A673 (cell line): ENCODE results near the gene TOMM70. TPM values are rescaled to one million over a fixed set of nuclear protein-coding genes. Genes with fewer than 3 reads are reported as not detected.

ENCODE experiments used
- BruUV-seq: library from RNA; stranded (reverse); fragments of 400-500 nt; replicated peaks from 2 replicates; lab custom pipeline; 2021; lab: Mats Ljungman, UMichigan
- CTCF ChIA-PET: fragments of 300-600 bp; sonication (Branson Sonifier 250); formaldehyde crosslinking; loops from one replicate; lab custom pipeline; 2022; ENCODE audit warnings: antibody characterized with exemption; lab: Charles Lee
- POLR2A ChIA-PET: fragments of 300-600 bp; sonication (Branson Sonifier 250); formaldehyde crosslinking; loops from one replicate; lab custom pipeline; 2022; ENCODE audit warnings: antibody characterized with exemption; ENCODE audit not compliant: low non-redundant PET; lab: Charles Lee
- DNase-seq: peaks from one replicate; pipeline ENCODE4 v3.0.0-alpha.2; 2015; ENCODE audit warnings: low spot score
- H3K27ac ChIP-seq: fragments of 200-600 bp; sonication (generic); 2 replicates; pipeline ENCODE4 v1.5.1; 2016; ENCODE audit warnings: mixed run types, low read depth, mild to moderate bottlenecking, mixed read lengths, antibody characterized with exemption, low read length; ENCODE audit not compliant: poor library complexity, severe bottlenecking
- H3K27me3 ChIP-seq: fragments of 200-600 bp; sonication (generic); replicated peaks from 2 replicates; pipeline ENCODE4 v1.6.1; 2017; ENCODE audit warnings: mixed run types, low read depth, mild to moderate bottlenecking, mixed read lengths, antibody characterized with exemption, low read length; ENCODE audit not compliant: insufficient read depth, poor library complexity
- H3K36me3 ChIP-seq: fragments of 200-600 bp; sonication (generic); 2 replicates; pipeline ENCODE4 v1.6.1; 2016; ENCODE audit warnings: mixed run types, mild to moderate bottlenecking, mixed read lengths, antibody characterized with exemption, low read length; ENCODE audit not compliant: insufficient read depth, poor library complexity, severe bottlenecking
- H3K4me1 ChIP-seq: fragments of 200-600 bp; sonication (generic); 2 replicates; pipeline ENCODE4 v1.6.1; 2017; ENCODE audit warnings: mixed run types, mild to moderate bottlenecking, mixed read lengths, antibody characterized with exemption, low read length; ENCODE audit not compliant: insufficient read depth, poor library complexity, severe bottlenecking
- H3K4me3 ChIP-seq: fragments of 200-600 bp; sonication (generic); 2 replicates; pipeline ENCODE4 v1.5.1; 2016; ENCODE audit warnings: low read depth, mixed run types, mild to moderate bottlenecking, mixed read lengths, low read length; ENCODE audit not compliant: poor library complexity, severe bottlenecking
- H3K9me3 ChIP-seq: fragments of 200-600 bp; sonication (generic); 2 replicates; pipeline ENCODE4 v1.6.1; 2016; ENCODE audit warnings: mixed run types, low read depth, mild to moderate bottlenecking, mixed read lengths, antibody characterized with exemption, low read length; ENCODE audit not compliant: poor library complexity, severe bottlenecking
- EZH2 ChIP-seq: fragments of 200-600 bp; sonication (generic); IDR thresholded peaks from 2 replicates; pipeline ENCODE4 v1.6.1; 2017; ENCODE audit warnings: borderline replicate concordance, low read depth, mild to moderate bottlenecking, mixed read lengths, antibody characterized with exemption, low read length; ENCODE audit not compliant: poor library complexity, severe bottlenecking
- intact Hi-C: fragments of 100-400 bp; cut with micrococcal nuclease; formaldehyde crosslinking; loops from one replicate; pipeline ENCODE4 v1.10.0; 2022; ENCODE audit not compliant: unreplicated experiment
- total RNA-seq: library from RNA; stranded (reverse); gene quantifications from 2 replicates; pipeline ENCODE4 v1.2.3, GENCODE V29; 2021
- TF ChIP-seq, protein P1 (sequence below): fragments of 300-800, 200-600 bp; sonication (generic); conservative IDR thresholded peaks from 2 replicates; pipeline ENCODE4 v1.5.1; 2017; ENCODE audit warnings: low read depth, mild to moderate bottlenecking, antibody characterized with exemption, low read length, moderate library complexity, mixed read lengths

Gene TOMM70
- total RNA-seq, 1 experiment from 2014 or later: 54.4 TPM

DNA sequence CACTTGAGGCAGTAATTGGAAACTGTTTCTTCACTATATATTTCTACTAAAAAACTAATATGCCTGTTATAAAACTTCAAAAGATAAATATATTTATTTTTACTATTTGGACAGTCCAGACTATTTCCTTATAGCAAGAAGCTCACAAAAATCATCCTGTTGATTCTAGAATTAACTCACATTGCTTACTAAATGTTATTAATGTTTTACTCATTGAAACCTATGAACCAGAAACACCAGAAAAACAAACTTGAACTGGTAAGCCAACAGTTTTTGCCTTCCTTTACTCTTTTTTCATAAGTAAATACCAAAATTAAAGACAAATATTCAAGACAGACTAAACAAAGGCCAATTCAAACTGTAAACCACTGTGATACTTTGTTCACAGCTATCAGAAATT, 26.4 kb downstream of the TOMM70 start:
- Histone ChIP-seq H3K4me3 (no peak overlapping the region), H3K27ac (no peak overlapping the region), H3K36me3 (peaks cover 68% of the 10 kb centered on the region), H3K27me3 (no peaks in the 10 kb centered on the region), H3K4me1 (no peaks in the 10 kb centered on the region), H3K9me3 (no peaks in the 10 kb centered on the region)
- intact Hi-C loops: no loop called here
- ChIA-PET POLR2A (interaction anchor here (0.6 kb wide), 1 partner anchor 50 kb away, joined by 3 read pairs; no protein-coding TSS in a partner anchor), CTCF (no interaction called here)
- TF ChIP-seq, protein P1, sequence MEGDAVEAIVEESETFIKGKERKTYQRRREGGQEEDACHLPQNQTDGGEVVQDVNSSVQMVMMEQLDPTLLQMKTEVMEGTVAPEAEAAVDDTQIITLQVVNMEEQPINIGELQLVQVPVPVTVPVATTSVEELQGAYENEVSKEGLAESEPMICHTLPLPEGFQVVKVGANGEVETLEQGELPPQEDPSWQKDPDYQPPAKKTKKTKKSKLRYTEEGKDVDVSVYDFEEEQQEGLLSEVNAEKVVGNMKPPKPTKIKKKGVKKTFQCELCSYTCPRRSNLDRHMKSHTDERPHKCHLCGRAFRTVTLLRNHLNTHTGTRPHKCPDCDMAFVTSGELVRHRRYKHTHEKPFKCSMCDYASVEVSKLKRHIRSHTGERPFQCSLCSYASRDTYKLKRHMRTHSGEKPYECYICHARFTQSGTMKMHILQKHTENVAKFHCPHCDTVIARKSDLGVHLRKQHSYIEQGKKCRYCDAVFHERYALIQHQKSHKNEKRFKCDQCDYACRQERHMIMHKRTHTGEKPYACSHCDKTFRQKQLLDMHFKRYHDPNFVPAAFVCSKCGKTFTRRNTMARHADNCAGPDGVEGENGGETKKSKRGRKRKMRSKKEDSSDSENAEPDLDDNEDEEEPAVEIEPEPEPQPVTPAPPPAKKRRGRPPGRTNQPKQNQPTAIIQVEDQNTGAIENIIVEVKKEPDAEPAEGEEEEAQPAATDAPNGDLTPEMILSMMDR: no peak
- TF ChIP-seq EZH2: no peak
- no peak for DNase-seq
- BruUV-seq: no TSS peak

DNA sequence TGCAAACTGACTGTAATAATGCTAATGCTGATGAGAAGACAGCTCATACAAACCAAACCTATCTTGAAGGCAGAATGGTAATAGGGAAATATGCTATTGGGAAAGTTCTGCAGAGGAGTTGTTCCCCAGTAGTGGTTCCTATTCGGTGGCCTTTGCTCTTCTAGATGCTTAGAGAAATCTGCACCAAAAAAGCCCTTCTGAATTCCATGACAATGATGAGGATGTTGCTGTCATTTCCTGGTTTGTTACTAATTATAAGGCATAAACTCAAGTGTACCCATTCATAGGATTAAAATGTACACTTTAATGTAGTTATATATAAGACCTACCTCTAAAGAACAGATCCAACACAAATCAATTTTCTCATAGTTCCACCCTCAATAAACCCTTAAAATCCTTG, 30.1 kb downstream of the TOMM70 start:
- H3K36me3 ChIP-seq: peaks cover 66% of the 10 kb centered on the region
- H3K27me3 ChIP-seq: no peaks in the 10 kb centered on the region
- no peaks in the 10 kb centered on the region for H3K4me1 ChIP-seq
- intact Hi-C loops: no loop called here
- ChIA-PET CTCF (no interaction called here), POLR2A (no interaction called here)
- TF ChIP-seq, protein P1: no peak
- no peak for TF ChIP-seq EZH2
- no peaks in the 10 kb centered on the region for H3K9me3 ChIP-seq
- no TSS peak for BruUV-seq
- H3K27ac ChIP-seq: no peak overlapping the region
- no peak for DNase-seq
- H3K4me3 ChIP-seq: no peak overlapping the region

- no TSS peak for BruUV-seq
- ChIA-PET CTCF (no interaction called here), POLR2A (interaction anchor here (0.7 kb wide), 1 partner anchor 1180 kb away, joined by 4 read pairs; no protein-coding TSS in a partner anchor)
- no peaks in the 10 kb centered on the region for H3K27me3 ChIP-seq
- intact Hi-C loops: no loop called here
- H3K36me3 ChIP-seq: peaks cover 87% of the 10 kb centered on the region
- no peaks in the 10 kb centered on the region for H3K4me1 ChIP-seq
- no peak overlapping the region for H3K4me3 ChIP-seq
- TF ChIP-seq EZH2: no peak
- TF ChIP-seq, protein P1: no peak
- no peak for DNase-seq
- no peak overlapping the region for H3K27ac ChIP-seq
- H3K9me3 ChIP-seq: no peaks in the 10 kb centered on the region
Measured at GRCh38 chr3:100368441-100368840, 32.4 kb downstream of the TOMM70 start.
